Right atrium auricular region (tissue), 2 donors: ENCODE data around the gene ATXN7L3B. TPM values are rescaled to one million over a fixed set of nuclear protein-coding genes. Genes with fewer than 3 reads are reported as not detected.

Experiments used
- DNase-seq: peaks from one replicate; pipeline ENCODE4 v3.0.0-alpha.2; 2019; ENCODE audit warnings: low spot score
- H3K27ac ChIP-seq, 2 donors: fragments of 200-600 bp; sonication (generic); 1 replicate in 1 of 2; 2 replicates in 1 of 2; pipeline ENCODE4 v1.5.1; 2016 to 2019
- H3K27me3 ChIP-seq, 2 donors: fragments of 200-600 bp; sonication (generic); one replicate each; pipeline versions ENCODE4 v1.5.1 to v1.6.0; 2017 to 2019
- H3K36me3 ChIP-seq: fragments of 200-600 bp; sonication (generic); one replicate; pipeline ENCODE4 v1.5.1; 2016
- H3K4me1 ChIP-seq, 2 donors: fragments of 200-600 bp; sonication (generic); one replicate each; pipeline versions ENCODE4 v1.5.1 to v1.6.0; 2017 to 2019
- H3K4me3 ChIP-seq, 2 donors: fragments of 200-600 bp; sonication (generic); 1 replicate in 1 of 2; 2 replicates in 1 of 2; pipeline ENCODE4 v1.5.1; 2017 to 2019; ENCODE audit warnings: mild to moderate bottlenecking in 1 of 2, moderate library complexity in 1 of 2
- H3K9me3 ChIP-seq, 2 donors: fragments of 200-600 bp; sonication (generic); one replicate each; pipeline ENCODE4 v1.5.1; 2019
- total RNA-seq, 2 donors: library from RNA; depleted of rRNA; stranded (reverse); fragments of >200 nt; gene quantifications; one replicate each; pipeline ENCODE4 v1.1.0, GENCODE V29; 2016
- TF ChIP-seq, protein P1 (sequence below), 2 donors: fragments of 200-600 bp; sonication (generic); IDR thresholded peaks; one replicate each; pipeline ENCODE4 v1.5.1; 2019; ENCODE audit warnings: antibody characterized with exemption in 2 of 2

The ATXN7L3B gene
- total RNA-seq, 2 donors from 2014 or later = 20.4 to 22.0 TPM

DNA sequence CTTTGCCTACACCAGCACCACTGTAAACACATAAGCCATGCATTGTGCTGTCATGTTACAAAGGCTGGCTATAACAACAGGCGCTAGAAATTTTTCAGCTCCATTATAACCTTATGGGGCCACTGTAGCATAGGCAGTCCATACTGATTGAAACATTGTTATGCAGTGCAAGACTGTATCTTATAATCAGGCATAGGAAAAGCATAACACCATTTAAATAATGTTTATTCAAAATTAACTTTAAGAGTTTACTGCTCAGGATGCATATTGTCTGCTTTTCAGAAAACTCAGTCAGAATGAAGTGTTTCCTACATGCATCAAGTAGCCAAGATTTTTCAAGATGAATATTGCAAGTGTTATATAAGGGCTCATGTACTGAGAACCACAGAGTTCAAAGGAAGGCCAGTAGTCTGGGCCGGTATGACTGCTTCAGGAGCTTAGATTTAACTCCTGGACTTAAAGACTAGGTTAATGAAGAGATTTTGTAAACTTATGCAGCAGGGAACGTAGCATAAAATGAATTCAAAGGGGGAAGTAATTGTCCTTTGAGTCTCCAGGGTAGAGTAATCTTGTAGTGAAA, 46.9 kb downstream of the ATXN7L3B start:
- Histone ChIP-seq H3K27ac (no peak overlapping the region), H3K4me3 (no peak overlapping the region), H3K4me1 (no peaks in the 10 kb centered on the region), H3K27me3 (no peaks in the 10 kb centered on the region), H3K36me3 (no peaks in the 10 kb centered on the region), H3K9me3 (no peaks in the 10 kb centered on the region)
- TF ChIP-seq, protein P1, sequence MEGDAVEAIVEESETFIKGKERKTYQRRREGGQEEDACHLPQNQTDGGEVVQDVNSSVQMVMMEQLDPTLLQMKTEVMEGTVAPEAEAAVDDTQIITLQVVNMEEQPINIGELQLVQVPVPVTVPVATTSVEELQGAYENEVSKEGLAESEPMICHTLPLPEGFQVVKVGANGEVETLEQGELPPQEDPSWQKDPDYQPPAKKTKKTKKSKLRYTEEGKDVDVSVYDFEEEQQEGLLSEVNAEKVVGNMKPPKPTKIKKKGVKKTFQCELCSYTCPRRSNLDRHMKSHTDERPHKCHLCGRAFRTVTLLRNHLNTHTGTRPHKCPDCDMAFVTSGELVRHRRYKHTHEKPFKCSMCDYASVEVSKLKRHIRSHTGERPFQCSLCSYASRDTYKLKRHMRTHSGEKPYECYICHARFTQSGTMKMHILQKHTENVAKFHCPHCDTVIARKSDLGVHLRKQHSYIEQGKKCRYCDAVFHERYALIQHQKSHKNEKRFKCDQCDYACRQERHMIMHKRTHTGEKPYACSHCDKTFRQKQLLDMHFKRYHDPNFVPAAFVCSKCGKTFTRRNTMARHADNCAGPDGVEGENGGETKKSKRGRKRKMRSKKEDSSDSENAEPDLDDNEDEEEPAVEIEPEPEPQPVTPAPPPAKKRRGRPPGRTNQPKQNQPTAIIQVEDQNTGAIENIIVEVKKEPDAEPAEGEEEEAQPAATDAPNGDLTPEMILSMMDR (IDR thresholded peaks at IDR 0.05) = no peak
- no peak for DNase-seq

DNA sequence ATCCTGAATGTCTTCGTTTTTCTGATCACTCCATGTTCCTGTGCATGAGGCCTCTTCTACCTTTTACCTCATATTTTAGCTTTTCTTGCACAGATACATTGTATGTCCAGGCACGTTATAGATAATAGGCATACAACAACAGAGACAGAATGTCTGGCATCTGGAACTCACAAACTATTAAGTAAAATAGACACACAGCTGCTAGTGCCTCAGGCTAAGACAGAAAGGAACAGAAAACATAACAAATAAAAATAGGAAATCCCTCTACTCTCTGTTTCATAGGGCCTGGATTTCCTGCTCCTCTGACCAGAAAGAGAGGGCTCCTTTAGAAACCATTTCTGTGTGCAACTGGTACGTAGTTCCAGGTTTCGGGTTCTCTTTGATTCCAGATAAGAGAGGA, 48.6 kb downstream of the ATXN7L3B start:
- TF ChIP-seq, protein P1 (IDR thresholded peaks at IDR 0.05) = no peak
- no peak overlapping the region for H3K4me3 ChIP-seq
- H3K9me3 ChIP-seq = no peaks in the 10 kb centered on the region
- no peak overlapping the region for H3K27ac ChIP-seq
- H3K36me3 ChIP-seq = no peaks in the 10 kb centered on the region
- no peaks in the 10 kb centered on the region for H3K27me3 ChIP-seq
- DNase-seq = no peak
- H3K4me1 ChIP-seq = no peaks in the 10 kb centered on the region
